ENCODE measurements around the gene C1QL1. TPM values are rescaled to one million over a fixed set of nuclear protein-coding genes. Genes with fewer than 3 reads are reported as not detected.
"Not testable (repeated sequence)": the region's sequence is repeated elsewhere in the genome, so short reads cannot be mapped to it uniquely, and the experiment has no call there.

C1QL1 gene
- polyA plus RNA-seq, 2 donors = 0.57 to 0.79 TPM

GRCh38 chr17:44952946-44953475 is 15.1 kb downstream of the C1QL1 start:
- no peaks in the 10 kb centered on the region for H3K9me3 ChIP-seq (ENCODE audit: control insufficient read depth in 2 of 2, insufficient read depth in 1 of 2, low read depth in 1 of 2, low read length in 1 of 2)
- H3K4me1 ChIP-seq (ENCODE audit: control insufficient read depth in 2 of 2, insufficient read depth in 2 of 2, low read length in 1 of 2) = no peaks in the 10 kb centered on the region
- H3K27ac ChIP-seq (ENCODE audit: low read depth in 2 of 2, low read length in 1 of 2) = no peak overlapping the region
- no peak overlapping the region for H3K4me3 ChIP-seq (ENCODE audit: low read depth in 1 of 2, low read length in 2 of 2)
- WGBS, 2 donors = 76 to 77% methylated on average over 6 of the region's 6 CpGs
- H3K27me3 ChIP-seq (ENCODE audit: control insufficient read depth in 1 of 2, insufficient read depth in 2 of 2, low read length in 2 of 2) = no peaks in the 10 kb centered on the region
- H3K36me3 ChIP-seq (ENCODE audit: control insufficient read depth in 2 of 2, insufficient read depth in 2 of 2, low read length in 1 of 2) = no peaks in the 10 kb centered on the region

- no peaks in the 10 kb centered on the region for H3K27me3 ChIP-seq (ENCODE audit: control insufficient read depth in 1 of 2, insufficient read depth in 2 of 2, low read length in 2 of 2)
- WGBS, 2 donors = 60 to 69% methylated on average over 7 of the region's 7 CpGs
- H3K4me1 ChIP-seq (ENCODE audit: control insufficient read depth in 2 of 2, insufficient read depth in 2 of 2, low read length in 1 of 2) = no peaks in the 10 kb centered on the region
- peak overlapping the region; percentile 69 for H3K4me3 ChIP-seq (ENCODE audit: low read depth in 1 of 2, low read length in 2 of 2)
- no peaks in the 10 kb centered on the region for H3K36me3 ChIP-seq (ENCODE audit: control insufficient read depth in 2 of 2, insufficient read depth in 2 of 2, low read length in 1 of 2)
- no peaks in the 10 kb centered on the region for H3K9me3 ChIP-seq (ENCODE audit: control insufficient read depth in 2 of 2, insufficient read depth in 1 of 2, low read depth in 1 of 2, low read length in 1 of 2)
- no peak overlapping the region for H3K27ac ChIP-seq (ENCODE audit: low read depth in 2 of 2, low read length in 1 of 2)
These were observed 19.7 kb downstream of the C1QL1 start for GRCh38 chr17:44948315-44948795.

- no peaks in the 10 kb centered on the region for H3K4me1 ChIP-seq (ENCODE audit: control insufficient read depth in 2 of 2, insufficient read depth in 2 of 2, low read length in 1 of 2)
- no peaks in the 10 kb centered on the region for H3K9me3 ChIP-seq (ENCODE audit: control insufficient read depth in 2 of 2, insufficient read depth in 1 of 2, low read depth in 1 of 2, low read length in 1 of 2)
- H3K4me3 ChIP-seq (ENCODE audit: low read depth in 1 of 2, low read length in 2 of 2) = peak within 1 kb of the TSS; percentile 69
- no peaks in the 10 kb centered on the region for H3K36me3 ChIP-seq (ENCODE audit: control insufficient read depth in 2 of 2, insufficient read depth in 2 of 2, low read length in 1 of 2)
- WGBS, 2 donors = 2% methylated on average over 62 of the region's 62 CpGs
- H3K27ac ChIP-seq (ENCODE audit: low read depth in 2 of 2, low read length in 1 of 2) = peak within 1 kb of the TSS; percentile 54
- no peaks in the 10 kb centered on the region for H3K27me3 ChIP-seq (ENCODE audit: control insufficient read depth in 1 of 2, insufficient read depth in 2 of 2, low read length in 2 of 2)
These were observed 20.4 kb downstream of the C1QL1 start, which contains the start of gene KIF18B for GRCh38 chr17:44947461-44948314. KIF18B (minus strand) TSS chr17:44947773; CDS start chr17:44936344, 11,429 bp downstream.

- not testable (repeated sequence) for H3K27ac ChIP-seq (ENCODE audit: low read depth in 2 of 2, low read length in 1 of 2); H3K36me3 ChIP-seq (ENCODE audit: control insufficient read depth in 2 of 2, insufficient read depth in 2 of 2, low read length in 1 of 2); H3K4me3 ChIP-seq (ENCODE audit: low read depth in 1 of 2, low read length in 2 of 2); H3K9me3 ChIP-seq (ENCODE audit: control insufficient read depth in 2 of 2, insufficient read depth in 1 of 2, low read depth in 1 of 2, low read length in 1 of 2); H3K4me1 ChIP-seq (ENCODE audit: control insufficient read depth in 2 of 2, insufficient read depth in 2 of 2, low read length in 1 of 2); H3K27me3 ChIP-seq (ENCODE audit: control insufficient read depth in 1 of 2, insufficient read depth in 2 of 2, low read length in 2 of 2)
- WGBS, 2 donors = 92 to 94% methylated on average over 9 of the region's 10 CpGs
These were observed 22.5 kb downstream of the C1QL1 start for GRCh38 chr17:44945652-44946051.

GRCh38 chr17:44942456-44942855 is 25.6 kb downstream of the C1QL1 start:
- no peak overlapping the region for H3K4me3 ChIP-seq (ENCODE audit: low read depth in 1 of 2, low read length in 2 of 2)
- H3K36me3 ChIP-seq (ENCODE audit: control insufficient read depth in 2 of 2, insufficient read depth in 2 of 2, low read length in 1 of 2) = no peaks in the 10 kb centered on the region
- H3K4me1 ChIP-seq (ENCODE audit: control insufficient read depth in 2 of 2, insufficient read depth in 2 of 2, low read length in 1 of 2) = peaks cover 0 to 6% of the 10 kb centered on the region in 2 donors
- 70 to 77% methylated on average over 4 of the region's 4 CpGs for WGBS, 2 donors
- H3K9me3 ChIP-seq (ENCODE audit: control insufficient read depth in 2 of 2, insufficient read depth in 1 of 2, low read depth in 1 of 2, low read length in 1 of 2) = no peaks in the 10 kb centered on the region
- no peaks in the 10 kb centered on the region for H3K27me3 ChIP-seq (ENCODE audit: control insufficient read depth in 1 of 2, insufficient read depth in 2 of 2, low read length in 2 of 2)
- no peak overlapping the region for H3K27ac ChIP-seq (ENCODE audit: low read depth in 2 of 2, low read length in 1 of 2)

- H3K36me3 ChIP-seq (ENCODE audit: control insufficient read depth in 2 of 2, insufficient read depth in 2 of 2, low read length in 1 of 2) = no peaks in the 10 kb centered on the region
- WGBS, 2 donors = 53 to 63% methylated on average over 9 of the region's 9 CpGs
- H3K4me3 ChIP-seq (ENCODE audit: low read depth in 1 of 2, low read length in 2 of 2) = no peak overlapping the region
- H3K27ac ChIP-seq (ENCODE audit: low read depth in 2 of 2, low read length in 1 of 2) = peak overlapping the region in 1 of 2 donors; percentile 16
- peaks cover 0 to 6% of the 10 kb centered on the region in 2 donors for H3K4me1 ChIP-seq (ENCODE audit: control insufficient read depth in 2 of 2, insufficient read depth in 2 of 2, low read length in 1 of 2)
- no peaks in the 10 kb centered on the region for H3K27me3 ChIP-seq (ENCODE audit: control insufficient read depth in 1 of 2, insufficient read depth in 2 of 2, low read length in 2 of 2)
- no peaks in the 10 kb centered on the region for H3K9me3 ChIP-seq (ENCODE audit: control insufficient read depth in 2 of 2, insufficient read depth in 1 of 2, low read depth in 1 of 2, low read length in 1 of 2)
These were observed 26.3 kb downstream of the C1QL1 start for GRCh38 chr17:44941712-44942331.

- Histone ChIP-seq H3K36me3 (ENCODE audit: control insufficient read depth in 2 of 2, insufficient read depth in 2 of 2, low read length in 1 of 2) (no peaks in the 10 kb centered on the region), H3K27ac (ENCODE audit: low read depth in 2 of 2, low read length in 1 of 2) (no peak overlapping the region), H3K4me3 (ENCODE audit: low read depth in 1 of 2, low read length in 2 of 2) (no peak overlapping the region), H3K27me3 (ENCODE audit: control insufficient read depth in 1 of 2, insufficient read depth in 2 of 2, low read length in 2 of 2) (no peaks in the 10 kb centered on the region), H3K9me3 (ENCODE audit: control insufficient read depth in 2 of 2, insufficient read depth in 1 of 2, low read depth in 1 of 2, low read length in 1 of 2) (no peaks in the 10 kb centered on the region), H3K4me1 (ENCODE audit: control insufficient read depth in 2 of 2, insufficient read depth in 2 of 2, low read length in 1 of 2) (peaks cover 0 to 6% of the 10 kb centered on the region in 2 donors)
- 72 to 77% methylated on average over 1 of the region's 1 CpG for WGBS, 2 donors
These were observed 27.3 kb downstream of the C1QL1 start for GRCh38 chr17:44940768-44941167.

- H3K27ac ChIP-seq (ENCODE audit: low read depth in 2 of 2, low read length in 1 of 2) = no peak overlapping the region
- H3K9me3 ChIP-seq (ENCODE audit: control insufficient read depth in 2 of 2, insufficient read depth in 1 of 2, low read depth in 1 of 2, low read length in 1 of 2) = no peaks in the 10 kb centered on the region
- H3K27me3 ChIP-seq (ENCODE audit: control insufficient read depth in 1 of 2, insufficient read depth in 2 of 2, low read length in 2 of 2) = no peaks in the 10 kb centered on the region
- whole genome bisulfite sequencing, 2 donors = 60 to 70% methylated on average over 4 of the region's 4 CpGs
- no peak overlapping the region for H3K4me3 ChIP-seq (ENCODE audit: low read depth in 1 of 2, low read length in 2 of 2)
- no peaks in the 10 kb centered on the region for H3K36me3 ChIP-seq (ENCODE audit: control insufficient read depth in 2 of 2, insufficient read depth in 2 of 2, low read length in 1 of 2)
- peaks cover 0 to 6% of the 10 kb centered on the region in 2 donors for H3K4me1 ChIP-seq (ENCODE audit: control insufficient read depth in 2 of 2, insufficient read depth in 2 of 2, low read length in 1 of 2)
These were observed 27.8 kb downstream of the C1QL1 start for GRCh38 chr17:44940317-44940716.

GRCh38 chr17:44935116-44935515 is 33.0 kb downstream of the C1QL1 start:
- no peaks in the 10 kb centered on the region for H3K27me3 ChIP-seq (ENCODE audit: control insufficient read depth in 1 of 2, insufficient read depth in 2 of 2, low read length in 2 of 2)
- H3K4me3 ChIP-seq (ENCODE audit: low read depth in 1 of 2, low read length in 2 of 2) = no peak overlapping the region
- H3K4me1 ChIP-seq (ENCODE audit: control insufficient read depth in 2 of 2, insufficient read depth in 2 of 2, low read length in 1 of 2) = no peaks in the 10 kb centered on the region
- peaks cover 0 to 2% of the 10 kb centered on the region in 2 donors for H3K36me3 ChIP-seq (ENCODE audit: control insufficient read depth in 2 of 2, insufficient read depth in 2 of 2, low read length in 1 of 2)
- no peak overlapping the region for H3K27ac ChIP-seq (ENCODE audit: low read depth in 2 of 2, low read length in 1 of 2)
- no peaks in the 10 kb centered on the region for H3K9me3 ChIP-seq (ENCODE audit: control insufficient read depth in 2 of 2, insufficient read depth in 1 of 2, low read depth in 1 of 2, low read length in 1 of 2)
- WGBS, 2 donors = 93 to 94% methylated on average over 9 of the region's 9 CpGs

Measured in esophagus (tissue), 2 donors.